Fibroblast of skin of scalp (primary cell): Measurements from ENCODE around the gene HS3ST2. TPM values are rescaled to one million over a fixed set of nuclear protein-coding genes. Genes with fewer than 3 reads are reported as not detected.

Source experiments
- DNase-seq: peaks from one replicate; pipeline ENCODE4 v3.0.0-alpha.2; 2013
- polyA plus RNA-seq, 2 experiments: library from polyadenylated mRNA; unstranded; fragments of 120-200 nt; gene quantifications; one replicate each; pipeline ENCODE4 v1.2.1, GENCODE V29; 2013; ENCODE audit not compliant: insufficient read length in 2 of 2

HS3ST2 gene
- polyA plus RNA-seq (2013, experiment 1 of 2; ENCODE audit: insufficient read length): not detected
- polyA plus RNA-seq (2013, experiment 2 of 2; ENCODE audit: insufficient read length): 0.10 TPM

GRCh38 chr16:22813948-22814710 is at the start of gene HS3ST2:
Gene HS3ST2, plus strand, starts transcription at chr16:22814162. Its CDS starts 449 bp downstream, at chr16:22814611.
- DNase-seq: peak; percentile 21

- no peak for DNase-seq
Observed at GRCh38 chr16:22764662-22765327, 49.2 kb upstream of the HS3ST2 start.

GRCh38 chr16:22765479-22765878 is 48.5 kb upstream of the HS3ST2 start:
- DNase-seq: no peak

- DNase-seq: no peak
Observed at GRCh38 chr16:22770866-22771265, 43.1 kb upstream of the HS3ST2 start.

GRCh38 chr16:22771551-22771950 is 42.4 kb upstream of the HS3ST2 start:
- DNase-seq: no peak

- DNase-seq: no peak
Observed at GRCh38 chr16:22775220-22775922, 38.6 kb upstream of the HS3ST2 start.

DNA sequence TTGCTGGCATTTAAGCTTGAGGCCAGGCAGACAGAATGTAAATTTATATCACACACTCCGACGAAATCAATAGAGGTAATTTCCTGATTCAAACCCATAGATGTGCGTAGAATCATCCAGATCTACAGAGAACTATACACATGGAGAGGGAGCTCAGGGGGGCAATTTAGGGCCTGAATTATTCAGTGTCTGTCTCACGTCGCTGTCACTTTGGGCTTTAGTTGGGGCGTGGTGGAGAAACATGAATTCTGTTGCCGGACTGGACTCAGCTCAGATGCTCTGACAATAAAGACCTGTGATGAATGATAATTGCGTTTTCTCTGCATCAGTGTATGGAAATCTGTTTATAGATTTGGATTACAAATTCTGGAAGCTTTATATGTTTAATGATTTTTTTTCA is 32.5 kb upstream of the HS3ST2 start:
- no peak for DNase-seq

DNA sequence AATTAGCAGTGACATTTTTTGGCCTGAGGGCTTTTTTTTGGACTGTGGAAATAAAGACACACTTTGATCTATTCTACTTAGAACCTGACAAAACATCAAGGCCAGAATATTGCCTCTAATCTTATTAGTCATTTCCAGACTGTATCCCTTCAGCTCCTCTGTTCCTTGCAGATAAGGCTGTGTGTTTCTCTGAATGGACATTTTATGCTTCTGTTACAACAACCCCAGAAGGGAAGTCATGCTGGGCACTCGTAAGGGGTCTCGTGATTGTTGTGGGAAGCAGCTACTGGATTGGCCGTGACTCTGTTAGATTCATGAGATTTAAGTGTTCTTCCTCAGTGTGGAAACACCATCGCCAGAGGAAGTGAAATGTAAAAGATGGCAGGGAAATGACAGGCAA is 31.6 kb upstream of the HS3ST2 start:
- no peak for DNase-seq

- DNase-seq: no peak
Observed at GRCh38 chr16:22784690-22785214, 29.2 kb upstream of the HS3ST2 start.

GRCh38 chr16:22785552-22785951 is 28.4 kb upstream of the HS3ST2 start:
- DNase-seq: no peak

- DNase-seq: no peak
Observed at GRCh38 chr16:22786284-22786683, 27.7 kb upstream of the HS3ST2 start.

GRCh38 chr16:22786691-22787090 is 27.3 kb upstream of the HS3ST2 start:
- DNase-seq: peak; percentile 19

DNA sequence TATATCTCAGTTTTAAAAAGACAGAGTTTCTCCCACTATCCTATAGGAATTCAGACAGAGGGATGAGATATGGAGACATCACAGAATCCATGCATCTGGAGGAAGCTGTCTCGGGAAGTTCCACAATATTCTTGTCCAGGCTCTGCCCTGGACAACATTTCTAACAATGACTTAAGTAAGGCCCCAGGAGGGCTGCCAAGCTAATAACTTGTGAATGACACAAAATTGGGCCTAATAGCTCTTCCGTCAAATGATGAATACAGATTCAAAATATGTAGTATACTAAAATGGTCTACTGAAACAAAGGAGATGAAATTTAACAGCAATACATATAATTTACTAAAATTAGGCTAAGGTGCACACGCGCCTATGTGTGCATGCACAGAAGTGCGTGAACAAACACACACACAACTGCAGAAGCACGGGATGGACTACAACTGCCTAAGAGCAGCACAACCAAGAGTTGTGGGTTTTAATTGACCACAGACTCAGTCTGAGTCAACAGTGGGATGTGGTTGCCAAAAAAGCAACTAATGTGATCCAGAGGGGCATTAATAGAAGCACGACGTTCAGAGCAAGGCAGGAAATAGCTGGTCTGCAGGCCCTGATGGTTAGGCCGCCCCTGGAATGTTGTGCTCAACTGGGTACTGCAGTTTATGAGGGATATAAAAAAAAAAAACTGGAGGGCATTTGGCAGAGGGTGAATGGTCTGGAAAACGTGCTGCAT is 26.3 kb upstream of the HS3ST2 start:
- DNase-seq: peak; percentile 92

GRCh38 chr16:22788193-22788530 is 25.8 kb upstream of the HS3ST2 start:
- DNase-seq: no peak

- DNase-seq: no peak
Observed at GRCh38 chr16:22789281-22789945, 24.5 kb upstream of the HS3ST2 start.

- no peak for DNase-seq
Observed at GRCh38 chr16:22797551-22797950, 16.4 kb upstream of the HS3ST2 start.

DNA sequence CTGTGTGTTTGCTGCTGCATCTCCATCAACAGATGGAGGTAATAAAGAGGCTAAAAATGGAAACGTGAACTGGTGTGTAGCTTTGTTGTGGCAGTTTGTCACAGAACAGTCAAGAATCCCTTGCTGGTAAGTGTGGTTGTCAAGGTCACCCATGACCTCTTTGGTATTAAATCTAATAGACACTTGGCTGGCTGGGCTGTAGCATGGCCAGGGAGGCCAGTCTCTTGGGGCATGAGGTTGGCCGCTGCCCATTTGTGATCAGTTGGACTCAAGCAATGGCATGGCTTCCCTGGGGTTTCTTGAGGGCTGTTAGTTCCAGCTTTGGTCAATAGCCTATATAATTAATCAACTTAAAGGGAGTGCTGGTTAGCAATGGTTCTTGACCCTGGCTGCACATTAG is 14.8 kb upstream of the HS3ST2 start:
- DNase-seq: no peak

- DNase-seq: no peak
Observed at GRCh38 chr16:22804893-22805292, 9.1 kb upstream of the HS3ST2 start.

GRCh38 chr16:22805326-22805725 is 8.6 kb upstream of the HS3ST2 start:
- DNase-seq: no peak

GRCh38 chr16:22806811-22807210 is 7.2 kb upstream of the HS3ST2 start:
- DNase-seq: no peak

DNA sequence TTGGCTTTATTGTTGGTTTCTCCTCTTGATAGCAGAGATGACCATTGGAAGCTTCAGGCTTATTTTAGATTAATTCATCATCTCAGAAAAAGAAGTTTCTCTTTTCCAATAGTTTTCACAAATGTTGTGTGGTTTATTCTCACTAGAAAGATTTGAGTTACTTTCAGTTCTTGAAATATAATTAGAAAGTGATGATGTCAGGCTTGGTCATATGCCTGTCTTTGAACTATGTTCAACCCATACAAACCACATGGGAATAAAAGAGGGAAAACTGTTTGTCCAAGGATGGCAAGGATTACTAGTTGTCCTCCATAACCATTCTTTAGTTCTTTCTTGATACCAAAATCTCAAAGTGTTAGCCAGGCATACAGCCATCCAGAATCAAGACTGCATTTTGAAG is 3.7 kb upstream of the HS3ST2 start:
- DNase-seq: no peak
